IMR-90 (cell line): Measurements from ENCODE around the gene KIF21A. TPM values are rescaled to one million over a fixed set of nuclear protein-coding genes. Genes with fewer than 3 reads are reported as not detected.

Source experiments
- ATAC-seq: fragments of 200-7000 bp; cut with Tn5 transposase; 2 replicates; pipeline ENCODE4 v1.9.1; 2020; ENCODE audit warnings: low read depth, mild to moderate bottlenecking, moderate library complexity
- BruUV-seq: library from RNA; stranded (reverse); fragments of 400-500 nt; replicated peaks from 2 replicates; lab custom pipeline; 2021; lab: Mats Ljungman, UMichigan
- CTCF ChIA-PET: fragments of 300-600 bp; formaldehyde crosslinking; extraction: SDS; loops from one replicate; lab custom pipeline; 2021; ENCODE audit warnings: antibody characterized with exemption; lab: Yijun Ruan, JAX
- POLR2A ChIA-PET: fragments of 300-600 bp; sonication (Branson Sonifier 250); formaldehyde crosslinking; loops from one replicate; lab custom pipeline; 2022; ENCODE audit warnings: antibody characterized with exemption; ENCODE audit not compliant: unreplicated experiment; lab: Charles Lee
- DNase-seq: peaks from one replicate; pipeline ENCODE4 v3.0.0; 2013
- H2AFZ ChIP-seq: replicated peaks from 2 replicates; pipeline ENCODE3; 2013; ENCODE audit warnings: low read length, mild to moderate bottlenecking; ENCODE audit not compliant: poor library complexity
- H2AK5ac ChIP-seq: 2 replicates; pipeline ENCODE4 v1.6.1; 2013; ENCODE audit warnings: low read depth, low read length, inconsistent platforms
- H2AK9ac ChIP-seq: replicated peaks from 2 replicates; pipeline ENCODE3; 2013; ENCODE audit warnings: mild to moderate bottlenecking, low read depth, low read length, moderate library complexity; ENCODE audit not compliant: poor library complexity
- H2BK120ac ChIP-seq: 2 replicates; pipeline ENCODE4 v1.6.1; 2013; ENCODE audit warnings: low read depth, low read length, inconsistent platforms
- H2BK15ac ChIP-seq: 3 replicates; pipeline ENCODE4 v1.6.1; 2013; ENCODE audit warnings: low read depth, low read length, inconsistent platforms
- H2BK20ac ChIP-seq: 2 replicates; pipeline ENCODE4 v1.6.1; 2013; ENCODE audit warnings: low read depth, mild to moderate bottlenecking, inconsistent platforms, low read length, moderate library complexity
- H2BK5ac ChIP-seq: 2 replicates; pipeline ENCODE4 v1.6.1; 2013; ENCODE audit warnings: mild to moderate bottlenecking, low read depth, low read length, inconsistent platforms; ENCODE audit not compliant: poor library complexity, severe bottlenecking
- H3K14ac ChIP-seq: replicated peaks from 2 replicates; pipeline ENCODE4 v1.6.1; 2013; ENCODE audit warnings: low read depth, low read length, inconsistent platforms
- H3K18ac ChIP-seq: 2 replicates; pipeline ENCODE4 v1.6.1; 2013; ENCODE audit warnings: low read depth, low read length, control low read depth
- H3K23ac ChIP-seq: 2 replicates; pipeline ENCODE4 v1.6.1; 2013; ENCODE audit warnings: low read depth, low read length, inconsistent platforms
- H3K27ac ChIP-seq: 2 replicates; pipeline ENCODE4 v1.5.1; 2013; ENCODE audit warnings: mild to moderate bottlenecking, control low read depth, low read length; ENCODE audit not compliant: insufficient read depth
- H3K27me3 ChIP-seq: 2 replicates; pipeline ENCODE4 v1.6.1; 2013; ENCODE audit warnings: low read length; ENCODE audit not compliant: control insufficient read depth, insufficient read depth
- H3K36me3 ChIP-seq: 2 replicates; pipeline ENCODE4 v1.6.1; 2013; ENCODE audit warnings: low read length, mixed read lengths; ENCODE audit not compliant: control insufficient read depth, insufficient read depth
- H3K4ac ChIP-seq: 2 replicates; pipeline ENCODE4 v1.6.1; 2013; ENCODE audit warnings: low read depth, low read length, inconsistent platforms
- H3K4me1 ChIP-seq: 2 replicates; pipeline ENCODE4 v1.6.1; 2013; ENCODE audit warnings: low read length, mixed read lengths; ENCODE audit not compliant: control insufficient read depth, insufficient read depth
- H3K4me2 ChIP-seq: 2 replicates; pipeline ENCODE4 v1.6.1; 2013; ENCODE audit warnings: low read depth, mild to moderate bottlenecking, control low read depth, low read length, moderate library complexity
- H3K4me3 ChIP-seq: 2 replicates; pipeline ENCODE4 v1.5.1; 2013; ENCODE audit warnings: low read depth, mild to moderate bottlenecking, control low read depth, low read length, moderate library complexity; ENCODE audit not compliant: insufficient read depth
- H3K56ac ChIP-seq: 2 replicates; pipeline ENCODE4 v1.6.1; 2013; ENCODE audit warnings: low read length, inconsistent platforms; ENCODE audit not compliant: insufficient read depth; ENCODE audit errors: extremely low read depth
- H3K79me1 ChIP-seq, 2 experiments: 2 replicates each; pipeline ENCODE4 v1.6.1; 2013; ENCODE audit warnings: low read length in 2 of 2, inconsistent platforms in 1 of 2, low read depth in 1 of 2
- H3K9ac ChIP-seq: 2 replicates; pipeline ENCODE4 v1.6.1; 2013; ENCODE audit warnings: low read depth, low read length, control low read depth
- H3K9me1 ChIP-seq: 2 replicates; pipeline ENCODE4 v1.6.1; 2013; ENCODE audit warnings: low read length, inconsistent platforms; ENCODE audit not compliant: insufficient read depth
- H3K9me3 ChIP-seq: 2 replicates; pipeline ENCODE4 v1.6.1; 2013; ENCODE audit warnings: low read length; ENCODE audit not compliant: control insufficient read depth, insufficient read depth
- H4K20me1 ChIP-seq: 2 replicates; pipeline ENCODE4 v1.6.1; 2013; ENCODE audit warnings: low read length, inconsistent platforms; ENCODE audit not compliant: insufficient read depth
- H4K5ac ChIP-seq: 2 replicates; pipeline ENCODE4 v1.6.1; 2013; ENCODE audit warnings: mild to moderate bottlenecking, low read depth, low read length, control low read depth
- H4K8ac ChIP-seq, 2 experiments: 2 replicates each; pipeline ENCODE4 v1.6.1; 2013; ENCODE audit warnings: low read depth in 2 of 2, low read length in 2 of 2, control low read depth in 1 of 2, inconsistent platforms in 1 of 2
- H4K91ac ChIP-seq: 2 replicates; pipeline ENCODE4 v1.6.1; 2013; ENCODE audit warnings: low read depth, low read length, inconsistent platforms; ENCODE audit not compliant: insufficient read depth
- ELK1 ChIP-seq: fragments of 150-350 bp; IDR thresholded peaks from 2 replicates; pipeline ENCODE4 v1.6.1; 2016; ENCODE audit warnings: low read depth, mild to moderate bottlenecking, low read length, moderate library complexity, borderline replicate concordance
- WGBS, 2 experiments: methylation state at CpG; one replicate each; pipeline versions ENCODE4 v1.1.5 to v1.1.7; 2013; ENCODE audit warnings: missing lambda C conversion rate in 2 of 2; ENCODE audit not compliant: insufficient read length in 1 of 2; ENCODE audit errors: extremely low coverage in 2 of 2; 5-methylcytosine and 5-hydroxymethylcytosine counted together
- dilution Hi-C: fragments of 300-500 bp; cut with HindIII; formaldehyde crosslinking; loops from one replicate; pipeline ENCODE4 v1.14.3; 2018; ENCODE audit warnings: low sequenced_read_pairs; ENCODE audit not compliant: unreplicated experiment
- in situ Hi-C: fragments of 300-500 bp; cut with MboI; formaldehyde crosslinking; loops from 3 replicates; pipeline ENCODE4 v1.14.3; 2019; ENCODE audit warnings: low sequenced_read_pairs, inconsistent platforms, mixed read lengths
- intact Hi-C: fragments of 100-400 bp; cut with micrococcal nuclease; formaldehyde crosslinking; loops from 2 replicates; pipeline ENCODE4 v1.10.0; 2022
- polyA plus RNA-seq, 3 experiments: library from polyadenylated mRNA; depleted of rRNA; stranded (reverse); fragments of >200 nt; gene quantifications; 2 replicates each; pipeline ENCODE4 v1.2.3, GENCODE V29; 2012; ENCODE audit warnings: low replicate concordance in 1 of 3
- total RNA-seq: library from RNA; depleted of rRNA; stranded (reverse); fragments of >200 nt; gene quantifications from 2 replicates; pipeline ENCODE4 v1.2.3, GENCODE V29; 2012

The KIF21A gene
- total and polyA plus RNA-seq, 2 of the 4 experiments (the other 2 are of a cell fraction) = 0.38 to 1.1 TPM

- H3K56ac ChIP-seq = no peak overlapping the region
- no CpG with 5 or more reads among the region's 3 CpGs for WGBS, 2 experiments
- H3K4me3 ChIP-seq = no peak overlapping the region
- no peak overlapping the region for H2BK20ac ChIP-seq
- CTCF ChIA-PET = no interaction called here
- no peak overlapping the region for H2AK5ac ChIP-seq
- no peak overlapping the region for H2BK5ac ChIP-seq
- intact Hi-C loops (no loop called here), dilution Hi-C loops (no loop called here), in situ Hi-C loops (no loop called here)
- no TSS peak for BruUV-seq
- no peaks in the 10 kb centered on the region for H3K36me3 ChIP-seq
- DNase-seq (no peak), ATAC-seq (no peak)
- no peak overlapping the region for H4K91ac ChIP-seq
- no peak overlapping the region for H4K8ac ChIP-seq
- H3K27me3 ChIP-seq = no peaks in the 10 kb centered on the region
- no peak overlapping the region for H2BK15ac ChIP-seq
- no peak overlapping the region for H3K27ac ChIP-seq
- no peak overlapping the region for H2BK120ac ChIP-seq
- H3K9me1 ChIP-seq = no peaks in the 10 kb centered on the region
- H3K4me2 ChIP-seq = no peak overlapping the region
- no peaks in the 10 kb centered on the region for H4K20me1 ChIP-seq
- POLR2A ChIA-PET = no interaction called here
- no peak overlapping the region for H3K4ac ChIP-seq
- H2AFZ ChIP-seq = no peak overlapping the region
- no peak overlapping the region for H3K23ac ChIP-seq
- no peak overlapping the region for H3K9ac ChIP-seq
- H3K4me1 ChIP-seq = no peaks in the 10 kb centered on the region
- H3K18ac ChIP-seq = no peak overlapping the region
- H3K79me1 ChIP-seq = no peaks in the 10 kb centered on the region
- TF ChIP-seq ELK1 = no peak
- no peak overlapping the region for H2AK9ac ChIP-seq
- no peak overlapping the region for H4K5ac ChIP-seq
- no peaks in the 10 kb centered on the region for H3K9me3 ChIP-seq
- H3K14ac ChIP-seq = no peak overlapping the region
Measured at GRCh38 chr12:39355841-39356240, 87.1 kb downstream of the KIF21A start.
